ENCODE data around the gene PHLPP1. TPM values are rescaled to one million over a fixed set of nuclear protein-coding genes. Genes with fewer than 3 reads are reported as not detected.

The PHLPP1 gene
- total RNA-seq, 2 experiments from 2014 or later: 8.2 to 8.6 TPM

DNA sequence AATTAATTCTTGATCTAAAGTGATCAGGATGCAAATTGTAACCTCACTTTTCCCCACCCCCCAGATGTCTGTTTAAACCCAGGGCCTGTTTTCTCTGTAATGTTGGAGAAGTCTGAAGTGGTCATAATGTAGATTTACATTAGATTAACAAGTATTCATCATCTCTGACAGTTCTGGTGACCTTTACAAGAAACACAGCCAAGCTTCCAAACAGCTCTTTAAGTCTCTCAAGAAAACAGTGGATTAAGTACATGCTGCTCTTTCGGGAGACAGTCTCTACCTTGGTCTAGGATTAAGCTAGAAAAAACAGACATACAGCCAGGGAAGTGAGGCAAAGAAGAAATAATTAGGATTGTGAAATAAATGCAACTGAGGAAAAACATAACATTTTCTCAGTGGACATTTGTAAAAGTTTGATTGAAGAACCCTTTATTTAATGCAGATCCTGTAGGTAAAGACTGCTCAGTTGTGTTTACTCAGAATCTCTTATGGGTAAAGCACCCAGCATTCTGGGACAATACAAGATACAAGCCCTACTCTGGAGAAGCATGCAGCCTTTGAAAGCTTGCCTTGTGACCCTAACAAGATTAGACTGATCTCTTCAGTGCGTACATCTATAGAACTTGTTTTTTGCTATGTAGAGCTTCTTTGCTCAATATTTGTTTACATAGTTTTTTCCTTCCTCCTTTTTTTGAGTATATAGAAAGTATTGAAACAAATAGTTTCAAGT lies 203.9 kb downstream of the PHLPP1 start:
- TF ChIP-seq, protein P1, sequence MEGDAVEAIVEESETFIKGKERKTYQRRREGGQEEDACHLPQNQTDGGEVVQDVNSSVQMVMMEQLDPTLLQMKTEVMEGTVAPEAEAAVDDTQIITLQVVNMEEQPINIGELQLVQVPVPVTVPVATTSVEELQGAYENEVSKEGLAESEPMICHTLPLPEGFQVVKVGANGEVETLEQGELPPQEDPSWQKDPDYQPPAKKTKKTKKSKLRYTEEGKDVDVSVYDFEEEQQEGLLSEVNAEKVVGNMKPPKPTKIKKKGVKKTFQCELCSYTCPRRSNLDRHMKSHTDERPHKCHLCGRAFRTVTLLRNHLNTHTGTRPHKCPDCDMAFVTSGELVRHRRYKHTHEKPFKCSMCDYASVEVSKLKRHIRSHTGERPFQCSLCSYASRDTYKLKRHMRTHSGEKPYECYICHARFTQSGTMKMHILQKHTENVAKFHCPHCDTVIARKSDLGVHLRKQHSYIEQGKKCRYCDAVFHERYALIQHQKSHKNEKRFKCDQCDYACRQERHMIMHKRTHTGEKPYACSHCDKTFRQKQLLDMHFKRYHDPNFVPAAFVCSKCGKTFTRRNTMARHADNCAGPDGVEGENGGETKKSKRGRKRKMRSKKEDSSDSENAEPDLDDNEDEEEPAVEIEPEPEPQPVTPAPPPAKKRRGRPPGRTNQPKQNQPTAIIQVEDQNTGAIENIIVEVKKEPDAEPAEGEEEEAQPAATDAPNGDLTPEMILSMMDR (IDR thresholded peaks at IDR 0.05): no peak
- ChIA-PET CTCF (interaction anchor here (1.9 kb wide), 1 partner anchor 62 kb away, joined by 5 read pairs; no protein-coding TSS in a partner anchor), POLR2A (no interaction called here)
- DNase-seq: no peak
- H3K36me3 Mint-ChIP-seq (ENCODE audit: low read depth): peaks cover 6% of the 10 kb centered on the region
- no peaks in the 10 kb centered on the region for H3K9me3 Mint-ChIP-seq
- H3K27ac Mint-ChIP-seq: no peak overlapping the region
- no peaks in the 10 kb centered on the region for H3K27me3 Mint-ChIP-seq
- no peak overlapping the region for H3K4me3 Mint-ChIP-seq
- intact Hi-C loops (cut with micrococcal nuclease): no loop called here
- no peak for ATAC-seq
- no peaks in the 10 kb centered on the region for H3K4me1 Mint-ChIP-seq (ENCODE audit: low read depth)

DNA sequence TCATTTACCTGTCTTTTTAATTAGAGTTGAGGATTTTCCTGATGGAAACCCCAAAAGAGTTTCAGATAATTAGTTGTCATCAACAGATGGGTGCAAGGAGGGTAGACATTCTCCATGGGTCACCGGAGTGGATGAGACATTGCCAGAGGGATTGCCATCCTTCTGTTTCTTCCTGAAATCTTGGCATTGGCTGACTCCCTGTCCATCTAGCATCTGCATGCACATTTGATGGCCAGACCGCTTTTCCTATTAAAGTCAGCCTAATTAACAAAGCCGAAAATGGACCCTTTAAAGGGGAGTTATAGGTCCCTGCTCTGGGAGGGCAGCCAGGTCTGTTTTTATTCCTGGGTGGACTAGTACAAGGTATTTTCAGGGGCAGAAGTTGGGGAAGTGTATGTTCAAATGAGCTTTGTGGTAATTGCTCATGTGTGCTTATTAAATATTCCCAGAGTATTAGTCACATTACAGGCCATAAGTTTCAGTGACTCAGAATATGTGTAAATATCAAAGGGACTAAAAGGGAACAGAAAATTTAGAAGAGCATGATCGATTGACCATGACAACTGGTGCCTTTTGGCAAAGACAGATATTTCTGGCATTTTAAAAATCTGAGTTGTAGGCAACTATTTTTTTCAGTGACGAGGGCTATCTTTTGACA lies 209.8 kb downstream of the PHLPP1 start:
- no peak overlapping the region for H3K27ac Mint-ChIP-seq

DNA sequence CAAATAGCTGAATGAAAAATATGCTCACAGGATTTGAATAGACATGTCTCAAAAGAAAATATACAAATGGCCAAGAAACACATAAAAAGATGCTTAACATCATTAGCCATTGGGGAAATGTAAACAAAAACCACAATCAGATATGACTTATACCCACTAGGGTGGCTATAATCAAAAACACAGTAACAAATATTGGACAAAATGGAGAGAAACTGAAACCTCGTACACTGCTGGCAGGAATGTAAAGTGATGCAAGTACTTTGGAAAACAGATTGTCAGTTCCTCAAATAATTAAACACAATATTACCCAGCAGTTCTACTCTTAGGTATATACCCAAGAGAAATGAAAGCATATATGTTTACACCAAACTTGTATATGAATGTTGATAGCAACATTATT lies 213.0 kb downstream of the PHLPP1 start:
- TF ChIP-seq, protein P1 (IDR thresholded peaks at IDR 0.05): no peak
- intact Hi-C loops (cut with micrococcal nuclease): no loop called here
- no peaks in the 10 kb centered on the region for H3K27me3 Mint-ChIP-seq
- CTCF ChIA-PET: no interaction called here
- ATAC-seq (no peak), DNase-seq (no peak)
- POLR2A ChIA-PET: no interaction called here
- no peak overlapping the region for H3K4me3 Mint-ChIP-seq
- peaks cover 14% of the 10 kb centered on the region for H3K9me3 Mint-ChIP-seq
- H3K4me1 Mint-ChIP-seq (ENCODE audit: low read depth): no peaks in the 10 kb centered on the region
- H3K36me3 Mint-ChIP-seq (ENCODE audit: low read depth): peaks cover 8% of the 10 kb centered on the region
- no peak overlapping the region for H3K27ac Mint-ChIP-seq

More for the DNA sequence above, 209.8 kb downstream of the PHLPP1 start:
- no peak for ATAC-seq
- Mint-ChIP-seq H3K36me3 (ENCODE audit: low read depth) (peaks cover 4% of the 10 kb centered on the region), H3K27me3 (no peaks in the 10 kb centered on the region), H3K4me1 (ENCODE audit: low read depth) (no peaks in the 10 kb centered on the region), H3K9me3 (no peaks in the 10 kb centered on the region), H3K4me3 (no peak overlapping the region)
- TF ChIP-seq, protein P1 (IDR thresholded peaks at IDR 0.05): no peak
- ChIA-PET POLR2A (no interaction called here), CTCF (no interaction called here)
- DNase-seq: no peak
- intact Hi-C loops (cut with micrococcal nuclease): no loop called here

DNA sequence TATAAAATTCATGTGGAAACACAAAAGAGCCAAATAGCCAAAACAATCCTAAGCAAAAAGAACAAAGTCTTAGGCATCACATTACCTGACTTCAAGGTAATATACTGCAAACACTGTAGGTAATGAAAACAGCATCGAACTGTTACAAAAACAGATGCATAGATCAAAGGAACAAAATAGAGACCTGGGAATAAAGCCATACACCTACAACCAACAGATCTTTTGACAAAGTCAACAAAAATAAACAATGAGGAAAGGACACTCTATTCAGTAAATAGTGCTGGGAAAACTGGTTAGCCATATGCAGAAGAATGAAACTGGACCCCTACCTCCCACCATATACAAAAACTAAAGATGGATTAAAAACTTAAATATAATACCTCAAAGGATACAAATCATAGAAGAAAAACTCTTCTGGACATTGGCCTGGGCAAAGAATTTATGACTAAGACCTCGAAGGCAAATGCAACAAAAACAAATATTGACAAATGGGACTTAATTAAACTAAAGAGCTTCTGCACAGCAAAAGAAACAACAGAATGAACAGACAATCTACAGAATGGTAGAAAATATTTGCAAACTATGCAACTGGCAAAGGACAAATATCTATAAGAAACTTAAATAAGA lies 218.0 kb downstream of the PHLPP1 start:
- ATAC-seq: no peak

More for the DNA sequence above, 218.0 kb downstream of the PHLPP1 start:
- Mint-ChIP-seq H3K4me1 (ENCODE audit: low read depth) (peaks cover 3% of the 10 kb centered on the region), H3K9me3 (peaks cover 20% of the 10 kb centered on the region), H3K36me3 (ENCODE audit: low read depth) (peaks cover 5% of the 10 kb centered on the region), H3K4me3 (no peak overlapping the region), H3K27me3 (no peaks in the 10 kb centered on the region), H3K27ac (no peak overlapping the region)
- intact Hi-C loops (cut with micrococcal nuclease): no loop called here
- DNase-seq: no peak
- ChIA-PET CTCF (no interaction called here), POLR2A (no interaction called here)
- TF ChIP-seq, protein P1 (IDR thresholded peaks at IDR 0.05): no peak

All from activated CD8-positive, alpha-beta T cell treated with anti-CD3 and anti-CD28 coated beads for 36 hours (primary cell).